Hematopoietic multipotent progenitor cell (in vitro differentiated cells): ENCODE results near the gene PTPRG. TPM values are rescaled to one million over a fixed set of nuclear protein-coding genes. Genes with fewer than 3 reads are reported as not detected.

ENCODE experiments used
- DNase-seq, 3 donors: peaks; one replicate each; pipeline ENCODE4 v3.0.0-alpha.2; 2011 to 2015; ENCODE audit warnings: low read depth in 2 of 3, low spot score in 2 of 3
- total RNA-seq: library from RNA; depleted of rRNA; stranded (reverse); fragments of >200 nt; gene quantifications from one replicate; pipeline ENCODE4 v1.2.3, GENCODE V29; 2012

Gene PTPRG
- total RNA-seq, 1 donor: under 0.01 TPM

- DNase-seq: no peak
Measured at GRCh38 chr3:62070891-62071290, 509.5 kb downstream of the PTPRG start.

- no peak for DNase-seq
Measured at GRCh38 chr3:62073038-62073437, 511.7 kb downstream of the PTPRG start.

GRCh38 chr3:62084558-62084957 lies 523.2 kb downstream of the PTPRG start:
- no peak for DNase-seq

- no peak for DNase-seq
Measured at GRCh38 chr3:62088472-62089104, 527.2 kb downstream of the PTPRG start.

GRCh38 chr3:62090066-62090465 lies 528.7 kb downstream of the PTPRG start:
- no peak for DNase-seq

DNA sequence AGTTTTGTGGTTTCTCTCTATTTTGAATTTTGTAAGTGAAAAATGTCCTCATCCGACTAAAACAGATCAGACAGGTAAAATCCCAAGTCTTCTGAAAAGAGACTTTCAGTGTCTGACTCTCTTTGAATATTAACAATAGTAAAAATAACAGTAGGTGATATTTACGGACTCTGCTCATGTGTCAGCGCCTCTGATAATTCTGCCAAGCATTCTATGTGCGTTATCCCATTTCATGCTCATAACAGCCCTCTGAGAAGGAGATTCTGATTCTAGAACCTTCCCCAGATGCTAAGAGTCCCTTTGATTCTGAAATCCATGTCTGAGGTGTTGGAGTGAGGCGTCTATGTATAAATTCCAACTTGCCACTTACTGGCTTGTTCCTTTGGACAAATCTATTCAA lies 529.1 kb downstream of the PTPRG start:
- no peak for DNase-seq

DNA sequence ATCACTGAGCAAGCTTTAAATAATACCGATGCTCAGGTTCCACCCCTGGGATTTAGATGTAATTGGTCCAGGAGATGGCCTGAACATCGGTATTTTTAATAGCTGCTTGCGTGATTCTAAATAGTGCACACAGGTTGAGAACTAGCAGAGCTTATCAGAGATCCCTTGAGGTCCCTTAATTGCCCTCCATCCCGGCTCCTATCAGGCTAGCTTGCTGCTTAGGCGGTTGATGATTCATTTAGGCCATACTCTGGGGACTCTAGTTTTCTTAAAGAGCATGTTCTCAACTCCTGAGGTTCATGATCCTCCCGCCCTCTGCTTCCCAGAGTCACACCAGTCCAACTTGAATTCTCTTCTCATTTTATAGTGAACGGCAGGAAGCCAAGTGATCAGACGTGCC lies 531.7 kb downstream of the PTPRG start:
- DNase-seq: no peak

- DNase-seq: no peak
Measured at GRCh38 chr3:62094461-62094860, 533.1 kb downstream of the PTPRG start.

- no peak for DNase-seq
Measured at GRCh38 chr3:62095080-62095479, 533.7 kb downstream of the PTPRG start.

GRCh38 chr3:62095756-62096155 lies 534.4 kb downstream of the PTPRG start:
- no peak for DNase-seq

- DNase-seq: no peak
Measured at GRCh38 chr3:62096521-62096920, 535.1 kb downstream of the PTPRG start.

- no peak for DNase-seq
Measured at GRCh38 chr3:62097121-62097520, 535.8 kb downstream of the PTPRG start.

DNA sequence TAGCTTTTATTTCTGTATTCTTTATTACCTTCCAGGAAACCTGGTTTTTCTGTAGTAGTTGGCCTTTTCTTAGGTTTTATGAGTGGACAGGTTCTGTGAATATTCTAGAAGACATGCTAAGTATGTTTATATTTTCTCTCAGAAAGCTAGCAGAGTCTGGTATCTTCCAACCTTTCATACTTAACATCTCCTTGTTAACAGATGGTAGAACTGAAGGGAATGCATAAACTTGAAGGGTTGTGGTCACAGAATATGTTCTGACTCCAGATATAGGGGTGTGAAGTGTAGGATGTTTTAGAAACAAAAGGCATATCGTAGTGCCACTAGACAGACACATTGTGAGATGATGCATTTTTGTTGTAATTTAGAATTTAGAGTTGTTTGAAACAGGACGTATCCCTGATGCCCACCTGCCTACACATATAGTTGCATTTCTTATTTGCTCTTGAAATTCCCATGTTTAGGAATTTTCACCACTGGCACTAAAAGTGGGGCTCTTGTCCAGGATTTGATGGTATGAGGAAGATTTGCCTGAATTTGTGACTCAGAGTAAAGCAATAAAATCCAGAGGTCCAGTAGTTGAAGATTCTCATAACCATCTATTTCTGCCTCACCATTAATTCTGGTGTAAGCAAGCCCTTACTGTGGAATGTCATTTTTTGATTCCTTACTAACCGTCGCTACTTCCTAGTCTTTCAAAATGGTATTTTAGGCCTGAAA lies 537.4 kb downstream of the PTPRG start:
- no peak for DNase-seq

GRCh38 chr3:62100282-62100989 lies 539.1 kb downstream of the PTPRG start:
- no peak for DNase-seq

DNA sequence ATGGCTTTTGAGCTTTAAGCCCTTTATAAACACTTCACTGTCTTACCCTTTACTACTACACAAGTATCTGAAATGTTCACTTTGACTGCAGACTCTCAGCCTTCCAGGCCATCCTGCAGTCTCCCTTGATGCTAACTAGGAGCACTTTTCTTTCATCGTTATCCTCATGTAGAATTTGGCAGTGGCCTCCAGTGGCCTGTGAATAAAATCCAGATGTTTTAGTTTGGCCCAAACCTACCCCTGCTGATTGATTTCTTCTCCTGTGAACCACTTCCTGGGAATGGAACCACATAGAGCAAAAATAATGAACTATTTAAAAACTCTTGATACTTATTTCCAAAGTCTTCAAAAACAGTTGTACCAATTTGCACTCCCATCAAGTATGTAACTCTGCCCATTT lies 540.1 kb downstream of the PTPRG start:
- DNase-seq: no peak

DNA sequence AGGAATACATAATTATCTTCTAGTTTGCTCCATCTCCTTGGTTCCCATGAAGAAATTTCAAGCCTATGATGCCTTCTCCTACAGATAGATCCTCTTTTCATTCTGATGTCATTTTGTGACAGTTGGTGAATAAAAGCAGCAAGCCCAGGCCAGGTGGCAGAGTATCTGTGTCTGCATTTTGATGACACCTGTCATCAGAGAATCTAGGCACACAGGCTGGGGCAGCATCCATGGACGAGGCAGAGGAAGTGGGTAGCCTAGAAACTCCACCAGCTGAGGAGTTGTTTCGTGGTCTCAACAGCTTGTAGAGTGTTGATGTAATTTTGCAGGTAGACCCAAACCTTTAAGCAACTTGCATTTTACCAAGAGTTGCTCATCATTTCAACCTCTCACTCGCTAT lies 542.2 kb downstream of the PTPRG start:
- no peak for DNase-seq

DNA sequence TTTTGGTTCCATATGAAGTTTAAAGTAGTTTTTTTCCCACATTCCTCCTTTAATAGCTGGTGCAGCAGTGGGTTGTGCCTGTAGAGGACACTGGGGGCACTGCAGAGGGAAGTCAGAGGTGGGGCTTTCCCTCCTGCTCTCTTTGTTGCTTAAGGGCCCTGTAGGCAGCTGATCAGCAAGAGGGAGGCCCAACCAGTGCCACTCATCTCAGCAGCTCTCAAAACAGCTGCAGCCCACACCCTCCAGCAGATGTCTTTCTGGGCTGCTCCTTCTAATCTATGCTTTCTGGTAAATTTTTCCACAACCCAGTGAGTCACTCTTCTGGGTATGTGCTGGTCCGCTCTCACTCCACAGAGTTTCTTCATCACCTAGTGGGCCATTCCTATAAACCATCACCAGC lies 548.2 kb downstream of the PTPRG start:
- DNase-seq: no peak

DNA sequence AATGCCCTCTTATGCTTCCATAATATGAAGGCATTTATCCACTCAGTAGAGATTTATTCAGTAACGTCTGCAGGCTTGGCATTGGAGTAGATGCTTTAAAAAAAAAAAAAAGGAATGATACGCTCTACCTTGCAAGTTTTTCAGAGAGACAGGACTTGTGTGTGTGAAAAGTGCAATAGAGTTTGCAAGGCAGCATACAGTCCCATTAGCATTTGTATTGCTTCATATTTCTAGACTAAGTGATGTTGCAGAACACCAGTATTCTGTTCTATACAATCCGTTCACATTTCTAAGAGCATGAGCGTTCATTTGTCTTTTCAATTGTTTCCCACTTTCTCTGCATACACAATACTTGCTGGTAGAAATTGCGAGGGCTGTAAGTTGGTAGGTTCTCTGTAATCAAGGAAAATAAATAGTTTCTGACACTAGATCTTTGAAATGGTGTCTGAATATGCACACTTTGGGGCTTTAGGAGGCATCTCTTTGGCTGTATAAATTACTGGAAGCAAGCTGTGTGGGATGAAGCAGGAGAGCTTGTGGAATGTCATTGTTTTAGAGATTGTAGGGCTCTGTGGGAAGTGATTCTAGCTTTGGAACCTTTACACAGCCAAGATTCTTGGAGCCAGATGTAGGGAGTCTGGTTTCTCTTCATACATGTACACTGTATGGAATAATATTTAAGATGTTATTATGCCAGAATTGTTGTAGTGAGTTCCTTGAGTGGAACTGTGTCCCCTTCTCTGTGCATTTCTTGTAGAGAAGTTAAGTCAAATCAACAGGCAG lies 549.3 kb downstream of the PTPRG start:
- no peak for DNase-seq

DNA sequence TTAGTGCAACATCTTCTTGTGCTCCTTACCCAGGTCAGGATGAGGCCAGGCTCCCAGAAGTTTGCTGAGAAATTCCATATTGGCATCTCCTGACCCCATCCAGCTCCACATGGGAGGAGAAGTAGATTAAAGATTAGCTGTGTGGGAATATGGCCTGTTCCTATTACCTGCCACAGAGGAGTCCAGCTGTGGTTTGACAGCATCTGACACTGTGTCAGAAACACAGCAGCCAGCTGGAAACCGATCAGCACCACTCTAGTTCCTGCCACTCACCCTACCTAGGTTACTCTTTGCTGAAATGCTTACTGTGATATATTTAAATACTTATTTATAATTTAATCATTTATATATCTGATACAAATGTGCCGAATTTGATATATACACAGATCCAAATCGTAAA lies 551.7 kb downstream of the PTPRG start:
- DNase-seq: no peak

GRCh38 chr3:62114763-62115162 lies 553.4 kb downstream of the PTPRG start:
- DNase-seq: no peak

- DNase-seq: no peak
Measured at GRCh38 chr3:62117903-62118548, 556.7 kb downstream of the PTPRG start.
